ENCODE measurements around the gene IKZF2. TPM values are rescaled to one million over a fixed set of nuclear protein-coding genes. Genes with fewer than 3 reads are reported as not detected.

The IKZF2 gene
- 10 to 100 TPM; 18.7 to 20.6 TPM for total RNA-seq

DNA sequence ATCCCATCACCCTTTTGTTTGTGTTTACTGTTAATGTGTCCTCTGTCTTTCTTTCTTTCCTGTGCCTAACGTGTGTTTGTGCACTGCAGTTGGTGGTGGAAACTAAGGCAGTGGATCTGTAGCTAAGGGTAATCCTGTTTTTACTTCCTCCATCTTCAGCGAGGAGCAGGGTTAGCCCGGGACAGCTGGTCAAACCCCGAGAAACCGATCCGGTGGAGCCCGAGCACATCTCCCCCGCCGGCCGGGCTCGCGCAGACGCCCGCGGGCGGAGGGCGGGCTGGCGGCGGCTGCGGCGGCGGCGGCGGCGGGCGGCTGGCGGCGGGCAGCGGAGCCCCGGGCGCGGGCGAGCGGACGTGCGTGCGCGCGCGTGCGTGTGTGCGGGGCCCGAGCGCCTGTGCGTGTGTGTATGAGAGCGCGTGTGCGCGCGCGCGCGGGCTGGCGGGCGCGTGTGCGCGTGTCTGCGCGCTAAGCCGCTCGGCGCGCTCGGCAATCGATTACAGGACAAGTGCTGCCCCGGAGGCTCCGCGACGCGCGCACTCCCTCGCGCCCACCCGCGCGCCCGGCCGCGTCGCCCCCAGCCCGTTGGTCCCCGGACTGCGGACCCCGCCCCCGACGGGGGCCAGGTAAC lies at the start of gene IKZF2:
Gene IKZF2 (minus strand): TSS at position 176 of the 628 bp plus-strand sequence. CDS start 2,983 bp downstream, outside the sequence.
- DNase-seq (peak; percentile 84), ATAC-seq (ENCODE audit: low read depth) (peak; percentile 81)
- peaks cover 30% of the 10 kb centered on the region for H3K27me3 Mint-ChIP-seq
- H3K4me3 Mint-ChIP-seq: peak within 1 kb of the TSS; percentile 96
- H3K27ac Mint-ChIP-seq: peak within 1 kb of the TSS; percentile 90
- H3K4me1 Mint-ChIP-seq: peaks cover 35% of the 10 kb centered on the region
- POLR2A ChIA-PET: no interaction called here
- no peaks in the 10 kb centered on the region for H3K36me3 Mint-ChIP-seq
- no peaks in the 10 kb centered on the region for H3K9me3 Mint-ChIP-seq

DNA sequence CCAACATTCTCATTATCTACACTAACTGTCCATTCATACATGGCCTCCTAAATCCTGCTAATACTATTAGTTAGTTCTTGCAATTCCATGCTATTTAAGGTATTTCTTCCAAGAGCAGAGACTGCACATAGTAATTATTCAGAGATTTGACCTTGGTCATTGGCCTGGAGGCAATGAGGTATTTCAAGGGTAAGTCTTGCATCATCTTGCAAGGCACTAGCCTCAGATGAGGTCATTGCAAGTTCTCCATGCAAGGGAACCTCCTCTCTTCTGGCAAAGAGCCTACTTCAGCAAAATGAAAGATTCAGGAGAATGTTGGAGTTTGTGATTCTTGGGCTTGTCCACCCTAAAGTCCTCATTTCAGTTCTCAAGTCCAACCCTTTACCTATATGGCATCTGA lies 48.5 kb upstream of the IKZF2 start:
- no peak overlapping the region for H3K27ac Mint-ChIP-seq

GRCh38 chr2:213189001-213189899 lies 37.8 kb upstream of the IKZF2 start:
- no peak overlapping the region for H3K27ac Mint-ChIP-seq
- no peaks in the 10 kb centered on the region for H3K36me3 Mint-ChIP-seq
- H3K9me3 Mint-ChIP-seq: no peaks in the 10 kb centered on the region
- no peak overlapping the region for H3K4me3 Mint-ChIP-seq
- POLR2A ChIA-PET: no interaction called here
- H3K4me1 Mint-ChIP-seq: no peaks in the 10 kb centered on the region
- ATAC-seq (ENCODE audit: low read depth) (no peak), DNase-seq (no peak)
- H3K27me3 Mint-ChIP-seq: no peaks in the 10 kb centered on the region

More for the DNA sequence above, 48.5 kb upstream of the IKZF2 start:
- Mint-ChIP-seq H3K27me3 (no peaks in the 10 kb centered on the region), H3K9me3 (peaks cover 9% of the 10 kb centered on the region), H3K36me3 (no peaks in the 10 kb centered on the region), H3K4me1 (no peaks in the 10 kb centered on the region), H3K4me3 (no peak overlapping the region)
- POLR2A ChIA-PET: no interaction called here
- DNase-seq (no peak), ATAC-seq (ENCODE audit: low read depth) (no peak)

DNA sequence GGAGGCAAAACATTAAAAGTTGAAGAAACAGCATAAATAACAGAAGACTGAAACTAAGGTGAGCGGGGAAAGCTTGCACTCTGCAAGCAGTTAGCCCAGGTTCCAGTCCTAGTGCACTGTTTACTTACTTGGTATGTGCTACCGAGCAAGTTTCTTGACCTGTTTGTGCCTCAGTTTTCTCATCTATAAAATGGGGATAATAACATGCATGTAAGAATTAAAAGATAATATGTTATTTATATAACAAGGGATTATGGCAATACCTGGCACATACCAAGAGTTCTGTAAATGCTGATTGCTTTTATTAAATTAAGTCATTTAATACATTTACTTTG lies 37.1 kb upstream of the IKZF2 start:
- H3K4me3 Mint-ChIP-seq: no peak overlapping the region
- POLR2A ChIA-PET: no interaction called here
- ATAC-seq (ENCODE audit: low read depth): no peak
- H3K27ac Mint-ChIP-seq: no peak overlapping the region
- DNase-seq: no peak
- no peaks in the 10 kb centered on the region for H3K27me3 Mint-ChIP-seq
- no peaks in the 10 kb centered on the region for H3K9me3 Mint-ChIP-seq
- no peaks in the 10 kb centered on the region for H3K36me3 Mint-ChIP-seq
- no peaks in the 10 kb centered on the region for H3K4me1 Mint-ChIP-seq

DNA sequence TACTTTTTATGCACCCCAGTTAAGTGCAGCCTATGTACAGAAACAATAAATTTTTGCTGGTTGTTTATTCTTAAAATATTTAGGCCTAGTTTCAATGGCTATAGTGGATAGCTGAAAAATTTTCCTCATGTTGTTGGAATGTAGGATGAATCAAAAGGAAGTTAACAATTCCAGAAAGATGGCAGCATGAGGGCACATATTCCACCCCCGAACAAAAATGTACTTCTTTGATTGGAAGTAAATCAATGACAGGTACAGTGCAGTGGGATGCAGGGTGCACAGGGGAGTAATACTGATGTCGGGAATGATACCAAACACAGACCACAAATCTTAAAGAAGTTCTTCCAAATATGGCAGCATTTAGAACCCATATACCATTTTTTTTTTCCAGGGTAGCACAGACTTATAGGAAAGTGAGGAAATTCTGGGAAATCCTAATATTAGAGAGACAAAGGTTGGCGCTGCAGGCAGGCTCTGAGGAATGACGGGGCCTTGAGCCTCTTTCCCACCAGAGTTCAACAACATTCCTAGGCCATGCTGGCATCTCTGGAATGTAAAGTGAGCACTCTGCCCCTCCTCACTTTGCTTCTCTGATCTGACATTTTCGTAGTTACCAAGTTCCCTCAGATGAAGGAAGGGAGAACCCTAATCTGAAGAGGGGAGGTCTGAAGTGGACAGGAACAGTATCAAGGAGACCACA lies 36.6 kb upstream of the IKZF2 start:
- POLR2A ChIA-PET: no interaction called here

DNA sequence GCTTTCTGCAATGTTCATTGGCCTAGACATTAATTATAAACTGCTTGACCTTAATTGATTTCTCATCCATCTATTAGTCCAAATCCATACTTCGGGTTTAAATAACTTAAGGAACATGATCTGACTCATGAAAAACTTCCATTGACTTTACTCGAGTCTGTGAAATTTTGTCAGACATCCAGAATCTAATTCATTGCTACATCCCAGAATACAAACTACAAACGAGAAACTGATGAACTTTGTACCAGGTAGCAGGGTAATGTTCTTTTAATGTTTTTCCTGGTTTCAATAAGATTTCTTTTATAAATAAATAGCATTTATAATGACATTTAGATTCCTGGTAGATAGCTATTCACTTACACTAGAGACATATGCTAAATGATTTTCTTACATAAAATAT lies 36.0 kb upstream of the IKZF2 start:
- no peaks in the 10 kb centered on the region for H3K27me3 Mint-ChIP-seq
- H3K9me3 Mint-ChIP-seq: no peaks in the 10 kb centered on the region
- DNase-seq (no peak), ATAC-seq (ENCODE audit: low read depth) (no peak)
- POLR2A ChIA-PET: no interaction called here
- no peaks in the 10 kb centered on the region for H3K4me1 Mint-ChIP-seq
- H3K27ac Mint-ChIP-seq: no peak overlapping the region
- H3K36me3 Mint-ChIP-seq: no peaks in the 10 kb centered on the region
- H3K4me3 Mint-ChIP-seq: no peak overlapping the region

More for the DNA sequence above, 36.6 kb upstream of the IKZF2 start:
- H3K4me1 Mint-ChIP-seq: no peaks in the 10 kb centered on the region
- DNase-seq (no peak), ATAC-seq (ENCODE audit: low read depth) (no peak)
- no peak overlapping the region for H3K27ac Mint-ChIP-seq
- H3K36me3 Mint-ChIP-seq: no peaks in the 10 kb centered on the region
- no peaks in the 10 kb centered on the region for H3K9me3 Mint-ChIP-seq
- H3K27me3 Mint-ChIP-seq: no peaks in the 10 kb centered on the region
- no peak overlapping the region for H3K4me3 Mint-ChIP-seq

- Mint-ChIP-seq H3K36me3 (no peaks in the 10 kb centered on the region), H3K4me1 (no peaks in the 10 kb centered on the region), H3K27ac (no peak overlapping the region), H3K27me3 (no peaks in the 10 kb centered on the region), H3K4me3 (no peak overlapping the region), H3K9me3 (no peaks in the 10 kb centered on the region)
- POLR2A ChIA-PET: no interaction called here
- ATAC-seq (ENCODE audit: low read depth) (no peak), DNase-seq (no peak)
These were observed 33.9 kb upstream of the IKZF2 start for GRCh38 chr2:213185147-213185822.

- ATAC-seq (ENCODE audit: low read depth): no peak
These were observed 30.3 kb upstream of the IKZF2 start for GRCh38 chr2:213181712-213182111.

DNA sequence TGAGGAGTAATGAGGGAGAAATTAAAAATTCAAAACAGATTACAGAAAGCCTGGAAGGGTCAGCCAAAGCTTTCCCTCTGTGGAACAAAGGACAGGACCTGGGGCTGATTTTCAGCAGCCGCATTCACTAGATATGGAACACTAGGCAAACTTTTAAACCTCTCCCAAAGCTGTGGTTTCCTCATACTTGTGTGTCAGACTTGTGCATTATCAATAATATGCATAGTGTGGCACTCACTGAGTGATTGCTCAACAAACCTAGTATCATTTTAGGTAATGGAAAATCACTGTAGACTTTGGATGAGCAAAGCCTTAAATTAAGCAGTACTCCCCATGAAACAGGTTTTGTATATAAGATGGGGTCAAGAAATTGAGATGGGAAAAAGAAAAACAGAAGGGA lies 26.3 kb upstream of the IKZF2 start:
- Mint-ChIP-seq H3K9me3 (no peaks in the 10 kb centered on the region), H3K27me3 (peaks cover 5% of the 10 kb centered on the region), H3K36me3 (no peaks in the 10 kb centered on the region), H3K4me1 (no peaks in the 10 kb centered on the region), H3K4me3 (no peak overlapping the region), H3K27ac (no peak overlapping the region)
- no peak for ATAC-seq (ENCODE audit: low read depth)
- POLR2A ChIA-PET: no interaction called here
- DNase-seq: no peak

More at GRCh38 chr2:213181712-213182111, 30.3 kb upstream of the IKZF2 start:
- Mint-ChIP-seq H3K9me3 (no peaks in the 10 kb centered on the region), H3K27me3 (peaks cover 3% of the 10 kb centered on the region), H3K4me1 (no peaks in the 10 kb centered on the region), H3K27ac (no peak overlapping the region), H3K36me3 (no peaks in the 10 kb centered on the region), H3K4me3 (no peak overlapping the region)
- DNase-seq: no peak
- POLR2A ChIA-PET: no interaction called here

GRCh38 chr2:213175673-213176247 lies 24.3 kb upstream of the IKZF2 start:
- ATAC-seq (ENCODE audit: low read depth) (no peak), DNase-seq (no peak)
- peaks cover 9% of the 10 kb centered on the region for H3K27me3 Mint-ChIP-seq
- H3K4me3 Mint-ChIP-seq: no peak overlapping the region
- H3K36me3 Mint-ChIP-seq: no peaks in the 10 kb centered on the region
- H3K27ac Mint-ChIP-seq: no peak overlapping the region
- H3K9me3 Mint-ChIP-seq: no peaks in the 10 kb centered on the region
- POLR2A ChIA-PET: no interaction called here
- H3K4me1 Mint-ChIP-seq: no peaks in the 10 kb centered on the region

DNA sequence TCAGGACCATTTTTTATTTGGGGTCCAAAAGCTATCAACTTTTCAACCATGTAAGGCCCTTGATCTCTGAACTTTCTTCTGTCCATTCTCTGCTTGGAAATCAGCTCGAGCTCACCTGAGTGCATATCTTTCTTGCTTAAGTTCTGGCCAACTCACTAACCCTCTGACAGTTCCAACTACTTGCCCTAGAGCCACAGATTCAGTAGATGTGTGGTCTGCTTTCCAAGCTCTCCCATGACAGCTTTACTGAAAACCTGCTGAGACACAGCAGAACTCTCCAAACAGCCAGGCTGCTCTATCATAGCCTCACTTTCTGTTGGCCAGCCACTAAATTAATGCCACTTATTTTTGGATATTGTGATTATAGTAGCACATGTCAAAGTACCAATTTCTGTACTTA lies 21.2 kb upstream of the IKZF2 start:
- Mint-ChIP-seq H3K27me3 (peaks cover 8% of the 10 kb centered on the region), H3K27ac (no peak overlapping the region), H3K4me1 (no peaks in the 10 kb centered on the region), H3K36me3 (no peaks in the 10 kb centered on the region), H3K9me3 (no peaks in the 10 kb centered on the region), H3K4me3 (no peak overlapping the region)
- POLR2A ChIA-PET: no interaction called here
- no peak for ATAC-seq (ENCODE audit: low read depth)
- no peak for DNase-seq

DNA sequence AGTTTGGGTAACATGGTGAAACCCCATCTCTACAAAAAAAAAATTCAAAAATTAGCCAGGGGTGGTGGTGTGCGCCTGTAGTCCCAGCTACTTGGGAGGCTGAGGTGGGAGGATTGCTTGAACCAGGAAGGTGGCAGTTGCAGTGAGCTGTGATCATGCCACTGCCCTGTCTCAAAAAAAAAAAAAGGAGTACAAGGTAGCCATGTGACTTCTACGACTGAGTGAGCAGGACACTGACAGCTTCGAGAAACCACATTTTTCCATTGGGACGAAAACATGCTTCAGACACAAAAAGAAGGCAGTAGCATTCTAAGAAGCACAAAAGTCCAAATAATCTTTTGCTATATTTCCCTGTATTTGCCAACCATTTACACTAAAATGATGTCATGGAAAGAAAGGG lies 19.7 kb upstream of the IKZF2 start:
- H3K36me3 Mint-ChIP-seq: no peaks in the 10 kb centered on the region
- DNase-seq (no peak), ATAC-seq (ENCODE audit: low read depth) (no peak)
- H3K4me3 Mint-ChIP-seq: no peak overlapping the region
- H3K27me3 Mint-ChIP-seq: peaks cover 8% of the 10 kb centered on the region
- POLR2A ChIA-PET: no interaction called here
- no peak overlapping the region for H3K27ac Mint-ChIP-seq
- H3K9me3 Mint-ChIP-seq: no peaks in the 10 kb centered on the region
- H3K4me1 Mint-ChIP-seq: no peaks in the 10 kb centered on the region

DNA sequence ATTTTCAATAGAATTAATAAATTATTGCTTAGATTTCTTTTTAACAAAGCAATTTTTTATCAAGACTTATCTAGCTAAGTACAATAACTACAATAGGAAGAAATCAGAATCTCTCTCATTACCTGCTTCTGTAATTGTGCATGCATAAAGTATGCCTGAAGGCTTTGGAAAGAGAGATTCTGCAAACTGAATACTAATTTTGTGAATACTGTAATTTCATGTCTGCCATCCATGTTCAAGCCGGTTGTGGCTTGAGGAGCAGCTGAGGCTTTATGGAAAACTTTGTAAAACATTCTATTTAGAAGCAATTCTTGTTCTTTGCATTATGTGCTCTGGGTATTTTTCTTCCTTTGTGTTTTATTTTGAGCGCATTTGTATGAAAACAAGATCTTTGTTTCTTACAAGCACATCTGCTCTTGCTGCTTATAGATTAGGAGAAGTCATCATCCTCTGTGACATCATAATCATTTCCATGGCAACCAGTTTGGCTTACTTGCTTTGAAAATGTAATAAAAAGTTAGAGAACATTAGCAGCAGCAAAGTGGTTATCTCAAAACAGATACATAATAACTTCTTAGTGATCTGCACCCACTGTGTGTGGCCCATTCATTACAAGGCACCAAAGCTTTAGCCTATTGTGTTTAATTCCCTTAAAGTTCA lies 16.0 kb upstream of the IKZF2 start:
- H3K36me3 Mint-ChIP-seq: no peaks in the 10 kb centered on the region
- H3K4me1 Mint-ChIP-seq: no peaks in the 10 kb centered on the region
- peaks cover 3% of the 10 kb centered on the region for H3K27me3 Mint-ChIP-seq
- no peak overlapping the region for H3K27ac Mint-ChIP-seq
- no peaks in the 10 kb centered on the region for H3K9me3 Mint-ChIP-seq
- DNase-seq (no peak), ATAC-seq (ENCODE audit: low read depth) (no peak)
- H3K4me3 Mint-ChIP-seq: no peak overlapping the region
- POLR2A ChIA-PET: no interaction called here

Measured in activated naive CD8-positive, alpha-beta T cell treated with anti-CD3 and anti-CD28 coated beads, Interleukin-2, amount 10 ng/mL, durations not matched to agents 7 days and 5 days (primary cell).